Heart left ventricle (tissue), 16 donors: ENCODE measurements around the gene CD59. TPM values are rescaled to one million over a fixed set of nuclear protein-coding genes. Genes with fewer than 3 reads are reported as not detected.

Source experiments
- ATAC-seq, 4 donors: fragments of 200-7000 bp; cut with Tn5 transposase; one replicate each; pipeline ENCODE4 v1.9.1; 2020 to 2022; ENCODE audit warnings: moderate library complexity in 4 of 4, mild to moderate bottlenecking in 3 of 4, moderate number of reproducible peaks in 1 of 4
- DNase-seq, 5 donors: peaks; one replicate each; pipeline ENCODE4 v3.0.0-alpha.2; 2020
- H3K27ac ChIP-seq, 12 donors: fragments of 200-600 bp; sonication (generic) in 4 of 12; one replicate each; pipeline versions ENCODE4 v1.5.0 to v1.8.0; 2016 to 2022; ENCODE audit warnings: mild to moderate bottlenecking in 2 of 12
- H3K27me3 ChIP-seq, 9 donors: fragments of 200-600 bp; sonication (generic) in 2 of 9; one replicate each; pipeline versions ENCODE4 v1.5.1 to v1.8.0; 2016 to 2022; ENCODE audit warnings: mild to moderate bottlenecking in 3 of 9
- H3K36me3 ChIP-seq, 9 donors: fragments of 200-600 bp; sonication (generic) in 2 of 9; one replicate each; pipeline versions ENCODE4 v1.5.0 to v1.8.0; 2018 to 2022; ENCODE audit warnings: mild to moderate bottlenecking in 2 of 9
- H3K4me1 ChIP-seq, 12 donors: fragments of 200-600 bp; sonication (generic) in 4 of 12; one replicate each; pipeline versions ENCODE4 v1.5.0 to v1.8.0; 2016 to 2022; ENCODE audit warnings: mild to moderate bottlenecking in 3 of 12
- H3K4me3 ChIP-seq, 12 donors: fragments of 200-600 bp; sonication (generic) in 4 of 12; one replicate each; pipeline versions ENCODE4 v1.5.0 to v1.8.0; 2017 to 2022; ENCODE audit warnings: mild to moderate bottlenecking in 9 of 12, moderate library complexity in 4 of 12
- H3K9me3 ChIP-seq, 12 donors: fragments of 200-600 bp; sonication (generic) in 4 of 12; one replicate each; pipeline versions ENCODE4 v1.5.0 to v1.8.0; 2016 to 2022; ENCODE audit warnings: mild to moderate bottlenecking in 1 of 12
- CTCF ChIP-seq, 12 donors: fragments of 200-600 bp; sonication (generic) in 4 of 12; IDR thresholded peaks; one replicate each; pipeline versions ENCODE4 v1.5.0 to v1.8.0; 2018 to 2022; ENCODE audit warnings: antibody characterized with exemption in 12 of 12, mild to moderate bottlenecking in 5 of 12
- POLR2A ChIP-seq, 2 donors: fragments of 450-650 bp; IDR thresholded peaks; one replicate each; pipeline ENCODE4 v1.6.1; 2017; ENCODE audit warnings: antibody characterized with exemption in 2 of 2, mild to moderate bottlenecking in 2 of 2, moderate library complexity in 2 of 2
- WGBS, 4 donors: extraction: QIAGEN DNeasy Blood & Tissue Kit in 2 of 4; methylation state at CpG; one replicate each; pipeline versions ENCODE4 v1.1.5 to v1.1.7; 2013 to 2018; 5-methylcytosine and 5-hydroxymethylcytosine counted together
- intact Hi-C, 10 donors: fragments of 100-400 bp; cut with DNase I; formaldehyde crosslinking; loops; one replicate each; pipeline versions ENCODE4 v1.11.1 to v1.14.2; 2022
- polyA plus RNA-seq, 2 donors: library from polyadenylated mRNA; stranded (reverse); fragments of 200-250 nt; gene quantifications; one replicate each; pipeline ENCODE4 v1.2.3, GENCODE V29; 2013
- total RNA-seq, 9 donors: library from RNA; depleted of rRNA in 2 of 9; stranded (reverse); fragments of >200 nt in 2 of 9; fragmentation: NEBNext Ultra II Directional in 3 of 9; extraction: Animal tissue kit (Norgen Biotek cat#: 25700) in 3 of 9; gene quantifications; one replicate each; pipeline versions ENCODE4 v1.1.0 to v1.2.4, GENCODE V29; 2016 to 2023
- donor health status: ischemic (EF 13 %, LVEDD 7.1; RV severe dilation, severe dysfunction).
- donor health status: healthy with polysubstance abuse.
- donor health status: DM: no; HTN: yes; CAD: no.
- donor health status: DM: no; HTN: no; CAD: no.
- donor health status: ischemic (EF 25% LVEDD 6.9; RV normal size, moderate dysfunction).
- donor health status: ischemic (EF 25% LVEDD 5.7; RV mildly dilated, moderate dysfunction).
- donor health status: healthy.
- donor health status: DM: yes; HTN: yes; CAD: no.
- donor health status: ischemic (EF 35%, LVEDD 5.7; RV mildly dilated, moderate dysfunction).
- donor health status: nonischemic (EF 11% LVEDD 7.7; RV severe dilation, severe dysfunction).
- donor health status: DM: yes; HTN: yes; CAD: no.
- donor health status: PGD.
- donor health status: ischemic (EF 29% LVEDD 5.4; RV normal size, mild dysfunction).
- donor health status: nonischemic (EF 23%, LVEDD 6.1; RV moderate dilation, normal function).

CD59 gene
- total and polyA plus RNA-seq, 11 donors: 133 to 1,434 (median 930) TPM

GRCh38 chr11:33774736-33775466, 38.7 kb upstream of the CD59 start:
- Histone ChIP-seq H3K27me3 (peaks cover 0 to 6% (median 0%) of the 10 kb centered on the region in 9 donors), H3K4me3 (peak overlapping the region; percentile 66 to 96 (median 90)), H3K36me3 (peaks cover 0 to 10% (median 6%) of the 10 kb centered on the region in 9 donors), H3K9me3 (no peaks in the 10 kb centered on the region), H3K27ac (peak overlapping the region; percentile 72 to 96 (median 87)), H3K4me1 (peaks cover 5 to 74% (median 36%) of the 10 kb centered on the region in 12 donors)
- ATAC-seq (peak; percentile 21 to 46 (median 30)), DNase-seq (peak; percentile 36 to 65 (median 54))
- intact Hi-C loops: no loop called here
- no peak for TF ChIP-seq POLR2A (IDR thresholded peaks at IDR 0.05)
- WGBS, 4 donors: 3 to 5% (median 4%) methylated on average over 23 of the region's 23 CpGs

GRCh38 chr11:33773987-33774735, 37.9 kb upstream of the CD59 start, which contains the start of gene FBXO3:
FBXO3 (minus strand) TSS chr11:33774520; CDS start chr11:33774497, 23 bp downstream.
- intact Hi-C loops: no loop called here
- 0 to 2% (median 0%) methylated on average over 13 to 64 of the region's 64 CpGs for WGBS, 4 donors
- no peak for TF ChIP-seq CTCF (IDR thresholded peaks at IDR 0.05)
- peak in 1 of 2 donors; percentile 57 for TF ChIP-seq POLR2A (IDR thresholded peaks at IDR 0.05)
- peak within 1 kb of the TSS; percentile 72 to 96 (median 87) for H3K27ac ChIP-seq
- ATAC-seq (peak; percentile 95 to 97 (median 95)), DNase-seq (peak; percentile 87 to 95 (median 91))
- peaks cover 5 to 67% (median 34%) of the 10 kb centered on the region in 12 donors for H3K4me1 ChIP-seq
- H3K4me3 ChIP-seq: peak within 1 kb of the TSS; percentile 66 to 96 (median 90)
- peaks cover 0 to 6% (median 0%) of the 10 kb centered on the region in 9 donors for H3K27me3 ChIP-seq
- no peaks in the 10 kb centered on the region for H3K9me3 ChIP-seq
- H3K36me3 ChIP-seq: peaks cover 0 to 17% (median 13%) of the 10 kb centered on the region in 9 donors

DNA sequence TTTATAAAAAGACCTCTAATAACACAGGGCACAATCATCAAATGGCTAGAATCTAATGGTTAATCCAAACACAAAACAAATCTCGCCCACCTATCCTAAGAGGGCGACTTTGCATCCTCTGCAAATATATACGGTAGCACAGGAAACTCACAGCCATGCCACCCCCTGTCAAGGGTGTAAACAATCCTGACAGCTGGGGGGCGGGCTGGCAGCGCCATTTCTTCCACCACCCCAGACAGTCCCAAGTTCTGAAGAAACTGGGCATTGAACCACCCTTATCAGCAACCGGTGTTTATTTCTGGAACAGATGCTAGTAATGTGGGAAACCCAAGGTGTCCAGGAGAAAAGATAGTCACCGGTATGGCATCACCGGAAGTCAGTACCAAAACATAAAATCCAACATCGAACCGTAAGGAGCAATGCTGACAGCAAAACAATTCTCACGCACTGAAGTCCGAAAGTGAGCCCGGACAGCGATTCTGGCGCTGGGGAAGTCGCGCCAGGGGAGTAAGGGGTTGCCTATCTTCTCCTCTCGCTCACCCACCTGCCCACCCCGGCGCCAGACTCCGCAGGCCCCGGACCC, 37.3 kb upstream of the CD59 start:
- peak in 3 of 4 donors; percentile 21 to 22 (median 21) for ATAC-seq
- H3K36me3 ChIP-seq: peaks cover 0 to 24% (median 20%) of the 10 kb centered on the region in 9 donors
- peak overlapping the region; percentile 72 to 96 (median 87) for H3K27ac ChIP-seq
- WGBS, 4 donors: 6 to 7% (median 6%) methylated on average over 20 to 22 of the region's 22 CpGs
- intact Hi-C loops: no loop called here
- H3K9me3 ChIP-seq: no peaks in the 10 kb centered on the region
- peak overlapping the region; percentile 66 to 96 (median 90) for H3K4me3 ChIP-seq
- TF ChIP-seq POLR2A (IDR thresholded peaks at IDR 0.05) (no peak), CTCF (IDR thresholded peaks at IDR 0.05) (peak in 1 of 12 donors; percentile 10)
- DNase-seq: no peak
- peaks cover 5 to 60% (median 32%) of the 10 kb centered on the region in 12 donors for H3K4me1 ChIP-seq
- H3K27me3 ChIP-seq: peaks cover 0 to 6% (median 0%) of the 10 kb centered on the region in 9 donors

DNA sequence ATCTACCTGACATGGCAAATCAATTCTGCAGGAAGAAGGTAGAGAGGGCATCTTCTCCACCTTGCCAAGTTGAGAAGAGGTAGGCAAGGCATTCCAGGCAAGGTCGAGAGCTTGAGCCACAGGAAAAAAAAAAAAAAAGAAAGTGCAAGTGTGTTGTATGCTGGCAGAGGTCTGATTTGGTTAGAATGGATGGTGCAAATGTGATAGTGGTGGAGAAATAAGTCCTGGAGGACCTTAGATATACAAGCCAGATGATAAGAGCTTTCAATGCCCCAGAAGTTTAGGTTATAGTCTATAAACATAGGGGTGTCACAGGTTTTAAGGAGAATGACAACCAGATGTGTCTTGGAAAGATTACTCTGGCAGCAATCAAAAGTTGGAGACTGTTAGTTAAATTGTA, 36.6 kb upstream of the CD59 start:
- H3K27me3 ChIP-seq: peaks cover 0 to 6% (median 0%) of the 10 kb centered on the region in 9 donors
- peaks cover 0 to 30% (median 26%) of the 10 kb centered on the region in 9 donors for H3K36me3 ChIP-seq
- ATAC-seq (no peak), DNase-seq (no peak)
- H3K9me3 ChIP-seq: no peaks in the 10 kb centered on the region
- TF ChIP-seq POLR2A (IDR thresholded peaks at IDR 0.05): no peak
- no peak for TF ChIP-seq CTCF (IDR thresholded peaks at IDR 0.05)
- peaks cover 5 to 54% (median 30%) of the 10 kb centered on the region in 12 donors for H3K4me1 ChIP-seq
- WGBS, 4 donors: 33 to 41% (median 36%) methylated on average over 1 of the region's 1 CpG
- peak overlapping the region in 7 of 12 donors; percentile 79 to 96 (median 90) for H3K4me3 ChIP-seq
- H3K27ac ChIP-seq: peak overlapping the region in 2 of 12 donors; percentile 80 to 96
- intact Hi-C loops: no loop called here
